PC-3 (cell line): Measurements from ENCODE around the gene NPLOC4.

ENCODE experiments used
- EZH2phosphoT487 ChIP-seq: fragments of 300-600 bp; sonication (generic); IDR thresholded peaks from 2 replicates; pipeline ENCODE4 v1.6.1; 2018; ENCODE audit warnings: mild to moderate bottlenecking, antibody characterized with exemption, low read length, borderline replicate concordance
- TF ChIP-seq, protein P1 (sequence below): fragments of 300-600 bp; sonication (generic); conservative IDR thresholded peaks from 2 replicates; pipeline ENCODE4 v1.5.1; 2017; ENCODE audit warnings: antibody characterized with exemption, low read depth, mild to moderate bottlenecking, low read length

- TF ChIP-seq, protein P1, sequence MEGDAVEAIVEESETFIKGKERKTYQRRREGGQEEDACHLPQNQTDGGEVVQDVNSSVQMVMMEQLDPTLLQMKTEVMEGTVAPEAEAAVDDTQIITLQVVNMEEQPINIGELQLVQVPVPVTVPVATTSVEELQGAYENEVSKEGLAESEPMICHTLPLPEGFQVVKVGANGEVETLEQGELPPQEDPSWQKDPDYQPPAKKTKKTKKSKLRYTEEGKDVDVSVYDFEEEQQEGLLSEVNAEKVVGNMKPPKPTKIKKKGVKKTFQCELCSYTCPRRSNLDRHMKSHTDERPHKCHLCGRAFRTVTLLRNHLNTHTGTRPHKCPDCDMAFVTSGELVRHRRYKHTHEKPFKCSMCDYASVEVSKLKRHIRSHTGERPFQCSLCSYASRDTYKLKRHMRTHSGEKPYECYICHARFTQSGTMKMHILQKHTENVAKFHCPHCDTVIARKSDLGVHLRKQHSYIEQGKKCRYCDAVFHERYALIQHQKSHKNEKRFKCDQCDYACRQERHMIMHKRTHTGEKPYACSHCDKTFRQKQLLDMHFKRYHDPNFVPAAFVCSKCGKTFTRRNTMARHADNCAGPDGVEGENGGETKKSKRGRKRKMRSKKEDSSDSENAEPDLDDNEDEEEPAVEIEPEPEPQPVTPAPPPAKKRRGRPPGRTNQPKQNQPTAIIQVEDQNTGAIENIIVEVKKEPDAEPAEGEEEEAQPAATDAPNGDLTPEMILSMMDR, result no peak
- no peak for TF ChIP-seq EZH2phosphoT487
These were observed 11.8 kb upstream of the NPLOC4 start for GRCh38 chr17:81648707-81649085.
